NCI-H2107 (cell line): ENCODE measurements around the gene NEK10.

Experiments
- DNase-seq: peaks from one replicate; lab custom pipeline; 2025; lab: John Stamatoyannopoulos, UW

The NEK10 gene

GRCh38 chr3:27108322-27108721, 260.9 kb downstream of the NEK10 start:
- no peak for DNase-seq

- no peak for DNase-seq
Measured at GRCh38 chr3:27105904-27106303, 263.3 kb downstream of the NEK10 start.

DNA sequence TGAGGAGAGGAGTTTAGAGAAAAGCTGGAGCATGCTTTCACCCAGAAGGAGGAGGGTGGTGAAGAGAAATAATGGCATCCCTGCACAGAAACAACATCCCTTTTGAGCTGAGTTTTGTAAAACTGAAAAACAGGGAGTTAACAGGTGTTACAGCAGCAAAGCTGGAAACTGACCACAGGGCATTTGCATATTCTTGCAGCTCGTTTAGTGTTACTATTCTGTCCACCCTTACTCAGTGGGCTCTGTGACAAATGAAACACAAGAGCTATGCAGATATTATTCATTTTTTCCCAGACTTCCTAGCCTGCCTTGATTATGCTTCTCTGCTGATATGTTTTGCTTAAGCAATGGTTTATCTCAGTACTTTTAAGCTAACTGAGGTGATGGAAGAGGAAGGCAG, 272.0 kb downstream of the NEK10 start:
- no peak for DNase-seq

DNA sequence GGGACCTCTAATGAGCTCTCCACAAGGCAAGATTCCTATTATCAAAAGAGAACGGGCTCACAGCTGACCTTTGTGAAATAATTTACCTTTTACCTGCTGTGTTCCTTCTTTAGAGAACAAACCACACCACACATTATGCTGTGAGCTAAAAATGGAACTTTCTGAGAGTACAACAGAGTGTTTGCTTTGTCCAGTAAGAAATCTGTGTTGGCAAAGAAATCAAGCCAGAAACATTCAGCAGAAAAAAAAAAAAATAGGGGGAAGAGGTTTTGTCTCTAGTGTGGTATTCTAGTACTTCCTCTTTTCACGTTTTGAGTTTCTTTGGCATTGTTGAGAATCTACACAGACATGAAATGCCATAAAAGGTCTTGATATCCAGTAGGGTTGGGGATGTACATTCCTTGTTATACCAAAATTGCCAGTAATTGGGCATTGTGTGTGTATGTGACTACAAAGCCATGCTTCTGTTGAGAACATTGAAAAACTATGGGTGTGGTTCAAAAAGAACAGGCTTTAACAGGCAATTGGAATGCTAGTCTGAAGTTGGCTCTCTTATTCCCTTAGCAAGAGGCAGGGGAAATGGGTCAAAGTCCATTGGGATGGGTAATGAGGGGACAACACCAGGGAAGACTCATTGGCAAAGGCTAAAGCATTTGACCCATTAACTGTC, 273.5 kb downstream of the NEK10 start:
- no peak for DNase-seq

GRCh38 chr3:27094721-27095120, 274.5 kb downstream of the NEK10 start:
- no peak for DNase-seq

DNA sequence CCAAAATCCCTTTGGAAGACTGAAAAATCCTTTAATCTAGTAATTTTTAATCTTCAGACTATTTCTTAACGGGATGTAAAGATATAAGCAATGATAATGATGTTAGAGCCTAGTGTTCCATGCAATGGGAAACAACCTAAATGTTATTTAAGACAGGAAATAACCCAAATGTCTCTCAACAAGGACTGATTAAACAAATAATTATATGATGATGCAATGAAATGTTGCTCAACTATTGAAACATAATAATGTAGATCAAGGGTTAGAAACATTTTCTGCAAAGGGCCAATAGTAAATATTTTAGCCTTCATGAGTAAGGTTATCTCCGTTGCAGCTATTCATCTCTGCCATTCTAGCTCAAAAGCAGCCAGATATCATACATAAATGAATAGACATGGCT, 275.4 kb downstream of the NEK10 start:
- no peak for DNase-seq

- DNase-seq, result no peak
Measured at GRCh38 chr3:27090275-27091041, 278.7 kb downstream of the NEK10 start.

DNA sequence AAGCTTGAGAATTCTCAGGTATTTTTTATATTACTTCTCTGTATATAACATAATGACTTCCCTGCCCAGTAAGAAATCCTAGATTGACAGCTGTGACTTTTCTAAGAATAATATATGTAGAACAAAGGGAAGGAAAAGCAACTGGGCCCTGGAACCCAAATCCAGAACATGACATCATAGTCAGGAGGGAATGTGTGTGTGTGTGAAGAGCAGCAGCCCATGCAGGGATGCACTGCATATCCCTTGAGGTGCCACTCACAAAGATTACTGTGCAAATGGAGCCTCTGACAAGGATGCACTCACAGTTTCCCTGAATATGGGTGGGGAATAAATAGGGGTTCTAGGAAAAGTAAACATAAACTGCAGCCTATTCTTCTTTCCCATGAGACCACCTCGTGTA, 279.5 kb downstream of the NEK10 start:
- no peak for DNase-seq

DNA sequence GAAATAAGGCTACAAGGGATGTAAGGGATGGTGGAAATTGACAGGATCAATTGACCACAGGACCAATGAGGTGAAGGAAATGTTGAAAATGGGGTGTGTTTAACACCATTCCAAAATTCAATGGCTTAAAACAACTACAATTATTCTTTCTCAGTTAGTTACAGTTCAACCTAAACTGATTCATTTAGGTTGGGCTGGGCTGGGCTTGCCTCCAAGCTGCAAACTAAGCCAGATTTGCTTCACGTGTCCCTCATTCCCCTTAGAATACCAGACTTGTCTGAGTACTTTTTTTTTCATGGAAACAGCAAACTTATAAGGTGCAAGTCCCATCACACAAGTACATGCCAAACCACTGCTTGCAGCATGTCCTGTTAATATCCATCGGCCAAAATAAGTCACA, 280.1 kb downstream of the NEK10 start:
- no peak for DNase-seq

- DNase-seq, result no peak
Measured at GRCh38 chr3:27085829-27086730, 283.1 kb downstream of the NEK10 start.

GRCh38 chr3:27081992-27082607, 287.1 kb downstream of the NEK10 start:
- DNase-seq, result no peak

- no peak for DNase-seq
Measured at GRCh38 chr3:27081566-27081965, 287.6 kb downstream of the NEK10 start.

- no peak for DNase-seq
Measured at GRCh38 chr3:27080258-27080525, 289.0 kb downstream of the NEK10 start.

GRCh38 chr3:27079427-27080257, 289.5 kb downstream of the NEK10 start:
- no peak for DNase-seq

DNA sequence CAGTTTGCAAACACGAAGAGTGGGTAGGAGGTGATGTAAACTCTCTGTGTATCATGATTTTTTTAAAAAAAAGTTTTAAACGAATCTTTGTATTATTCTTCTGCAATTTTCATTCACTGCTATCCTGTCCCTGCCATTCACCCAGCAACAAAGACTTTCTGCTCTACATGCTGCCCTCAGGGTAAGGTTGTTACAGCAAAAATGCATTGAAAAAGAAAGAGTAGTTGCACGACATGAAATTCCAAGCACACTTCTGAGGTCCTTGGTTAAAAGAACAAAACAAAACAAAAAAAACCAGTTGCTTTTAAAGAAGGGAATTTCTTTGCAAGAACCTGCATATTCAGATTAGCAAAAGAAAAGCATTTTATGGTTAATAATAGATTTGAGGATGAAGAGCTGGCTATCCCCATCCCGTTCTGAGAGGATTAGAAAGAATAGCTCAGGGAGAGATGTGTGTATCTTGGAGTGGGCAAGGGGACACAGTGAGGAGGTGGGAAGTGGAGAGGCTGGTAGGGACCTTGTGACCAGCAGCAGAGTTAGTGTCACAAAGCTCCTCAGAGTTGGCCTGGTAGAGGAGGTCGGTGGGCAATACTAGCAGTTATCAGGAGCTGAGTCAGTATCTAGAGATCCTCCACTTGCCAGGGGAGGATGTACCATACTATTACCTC, 290.8 kb downstream of the NEK10 start:
- DNase-seq, result no peak

GRCh38 chr3:27076815-27077630, 292.2 kb downstream of the NEK10 start:
- no peak for DNase-seq

DNA sequence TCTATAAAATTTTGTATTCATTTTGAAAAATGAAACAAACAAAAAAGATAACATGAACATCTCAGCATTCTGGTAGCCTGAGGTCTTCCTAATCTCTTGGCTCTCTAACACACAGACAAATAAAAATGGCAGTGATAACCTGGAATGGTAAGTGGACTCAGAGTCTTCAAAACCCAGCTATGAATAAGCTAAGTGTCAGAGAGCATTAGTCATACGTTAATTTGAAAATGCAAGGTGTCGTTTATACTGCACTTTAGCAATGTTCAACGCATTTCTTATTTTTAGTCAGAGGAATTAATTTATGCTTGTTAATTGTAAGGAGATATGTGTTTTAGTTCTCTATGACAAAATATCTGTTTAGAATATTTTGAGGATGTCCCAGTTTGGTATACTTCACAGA, 294.3 kb downstream of the NEK10 start:
- DNase-seq, result no peak

DNA sequence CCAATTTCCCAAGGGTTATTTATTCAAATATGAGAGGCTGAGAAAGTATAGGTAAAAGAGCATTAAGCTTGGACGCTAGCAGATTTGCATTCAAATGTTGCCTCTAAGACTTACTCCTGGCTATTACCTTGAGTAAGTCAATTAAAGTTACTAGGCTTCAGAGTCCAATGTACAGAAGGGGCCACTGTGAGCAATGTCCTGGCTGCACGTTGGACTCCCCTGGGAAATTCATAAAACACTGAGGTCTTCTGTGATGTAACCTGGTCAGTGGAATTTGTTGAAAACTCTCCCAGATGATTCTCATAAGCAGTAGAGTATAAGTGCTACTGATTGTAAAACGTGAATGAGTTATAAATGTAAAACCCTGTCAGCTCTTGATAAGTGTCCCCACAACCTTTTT, 295.3 kb downstream of the NEK10 start:
- no peak for DNase-seq

- DNase-seq, result no peak
Measured at GRCh38 chr3:27072810-27073651, 296.2 kb downstream of the NEK10 start.
